Gastroesophageal sphincter (tissue), 4 donors: ENCODE data around the gene DOCK4. TPM values are rescaled to one million over a fixed set of nuclear protein-coding genes. Genes with fewer than 3 reads are reported as not detected.
A peak's percentile ranks its signal among the peaks of the same experiment; 100 is the strongest.

Source experiments
- ATAC-seq: fragments of 150-250 bp; one replicate; pipeline ENCODE4 v1.9.1; 2016; ENCODE audit warnings: mild to moderate bottlenecking, moderate library complexity
- H3K27ac ChIP-seq, 4 donors: fragments of 200-600 bp; sonication (generic) in 3 of 4; 1 replicate in 3 of 4; 2 replicates in 1 of 4; pipeline ENCODE4 v1.5.1; 2016 to 2019
- H3K27me3 ChIP-seq: fragments of 200-600 bp; sonication (generic); one replicate; pipeline ENCODE4 v1.5.1; 2019
- H3K36me3 ChIP-seq, 2 donors: fragments of 200-600 bp; sonication (generic); one replicate each; pipeline ENCODE4 v1.5.1; 2019; ENCODE audit warnings: control low read depth in 1 of 2
- H3K4me1 ChIP-seq, 3 donors: fragments of 200-600 bp; sonication (generic); 1 replicate in 2 of 3; 2 replicates in 1 of 3; pipeline ENCODE4 v1.5.1; 2016 to 2019; ENCODE audit warnings: control low read depth in 2 of 3
- H3K4me3 ChIP-seq, 2 donors: fragments of 200-600 bp; sonication (generic); one replicate each; pipeline ENCODE4 v1.5.1; 2019; ENCODE audit warnings: mild to moderate bottlenecking in 1 of 2, moderate library complexity in 1 of 2
- H3K9me3 ChIP-seq, 3 donors: fragments of 200-600 bp; sonication (generic); one replicate each; pipeline ENCODE4 v1.5.1; 2017 to 2019; ENCODE audit warnings: control low read depth in 2 of 3
- EP300 ChIP-seq: sonication (generic); formaldehyde crosslinking; IDR thresholded peaks from one replicate; pipeline ENCODE4 v1.6.1; 2017; ENCODE audit warnings: antibody characterized with exemption, mild to moderate bottlenecking
- POLR2A ChIP-seq, 2 donors: fragments of 450-650 bp; IDR thresholded peaks; one replicate each; pipeline ENCODE4 v1.6.1; 2017; ENCODE audit warnings: antibody characterized with exemption in 2 of 2, mild to moderate bottlenecking in 2 of 2, moderate library complexity in 1 of 2
- POLR2AphosphoS5 ChIP-seq: sonication (generic); formaldehyde crosslinking; IDR thresholded peaks from one replicate; pipeline ENCODE4 v1.6.1; 2017; ENCODE audit warnings: antibody characterized with exemption
- WGBS, 2 donors: methylation state at CpG; one replicate each; pipeline ENCODE4 v1.1.5; 2018; ENCODE audit warnings: low coverage in 1 of 2; 5-methylcytosine and 5-hydroxymethylcytosine counted together
- total RNA-seq, 4 donors: library from RNA; depleted of rRNA; stranded (reverse); fragments of >200 nt; gene quantifications; one replicate each; pipeline ENCODE4 v1.1.0, GENCODE V29; 2016
- TF ChIP-seq, protein P1 (sequence below), 4 experiments: fragments of 200-600 bp in 2 of 4; fragments of 450-650 bp in 2 of 4; sonication (generic) in 1 of 4; IDR thresholded peaks; one replicate each; pipeline ENCODE4 v1.5.1; 2017 to 2019; ENCODE audit warnings: antibody characterized with exemption in 4 of 4, mild to moderate bottlenecking in 2 of 4, moderate library complexity in 2 of 4

DOCK4 gene
- total RNA-seq, 4 donors from 2014 or later: 14.0 to 34.1 (median 24.2) TPM

- H3K36me3 ChIP-seq: no peaks in the 10 kb centered on the region
- H3K4me3 ChIP-seq: no peak overlapping the region
- no peaks in the 10 kb centered on the region for H3K9me3 ChIP-seq
- H3K4me1 ChIP-seq: peaks cover 0 to 7% (median 0%) of the 10 kb centered on the region in 3 donors
- TF ChIP-seq EP300 (no peak), POLR2AphosphoS5 (no peak), POLR2A (IDR thresholded peaks at IDR 0.05) (no peak)
- TF ChIP-seq, protein P1, sequence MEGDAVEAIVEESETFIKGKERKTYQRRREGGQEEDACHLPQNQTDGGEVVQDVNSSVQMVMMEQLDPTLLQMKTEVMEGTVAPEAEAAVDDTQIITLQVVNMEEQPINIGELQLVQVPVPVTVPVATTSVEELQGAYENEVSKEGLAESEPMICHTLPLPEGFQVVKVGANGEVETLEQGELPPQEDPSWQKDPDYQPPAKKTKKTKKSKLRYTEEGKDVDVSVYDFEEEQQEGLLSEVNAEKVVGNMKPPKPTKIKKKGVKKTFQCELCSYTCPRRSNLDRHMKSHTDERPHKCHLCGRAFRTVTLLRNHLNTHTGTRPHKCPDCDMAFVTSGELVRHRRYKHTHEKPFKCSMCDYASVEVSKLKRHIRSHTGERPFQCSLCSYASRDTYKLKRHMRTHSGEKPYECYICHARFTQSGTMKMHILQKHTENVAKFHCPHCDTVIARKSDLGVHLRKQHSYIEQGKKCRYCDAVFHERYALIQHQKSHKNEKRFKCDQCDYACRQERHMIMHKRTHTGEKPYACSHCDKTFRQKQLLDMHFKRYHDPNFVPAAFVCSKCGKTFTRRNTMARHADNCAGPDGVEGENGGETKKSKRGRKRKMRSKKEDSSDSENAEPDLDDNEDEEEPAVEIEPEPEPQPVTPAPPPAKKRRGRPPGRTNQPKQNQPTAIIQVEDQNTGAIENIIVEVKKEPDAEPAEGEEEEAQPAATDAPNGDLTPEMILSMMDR (IDR thresholded peaks at IDR 0.05): no peak
- H3K27ac ChIP-seq: no peak overlapping the region
- H3K27me3 ChIP-seq: no peaks in the 10 kb centered on the region
- 83 to 100% methylated on average over 1 of the region's 1 CpG for WGBS, 2 donors
- ATAC-seq: no peak
Measured at GRCh38 chr7:112116894-112117293, 89.3 kb downstream of the DOCK4 start.

- no peak overlapping the region for H3K27ac ChIP-seq
- TF ChIP-seq EP300: no peak
- TF ChIP-seq POLR2A (IDR thresholded peaks at IDR 0.05): no peak
- TF ChIP-seq, protein P1 (IDR thresholded peaks at IDR 0.05): no peak
- TF ChIP-seq POLR2AphosphoS5: no peak
- no peak for ATAC-seq
- no peak overlapping the region for H3K4me3 ChIP-seq
- no peaks in the 10 kb centered on the region for H3K36me3 ChIP-seq
- H3K9me3 ChIP-seq: no peaks in the 10 kb centered on the region
- peaks cover 0 to 9% (median 0%) of the 10 kb centered on the region in 3 donors for H3K4me1 ChIP-seq
- H3K27me3 ChIP-seq: no peaks in the 10 kb centered on the region
- 71 to 95% methylated on average over 1 to 2 of the region's 2 CpGs for WGBS, 2 donors
Measured at GRCh38 chr7:112116358-112116757, 89.8 kb downstream of the DOCK4 start.

DNA sequence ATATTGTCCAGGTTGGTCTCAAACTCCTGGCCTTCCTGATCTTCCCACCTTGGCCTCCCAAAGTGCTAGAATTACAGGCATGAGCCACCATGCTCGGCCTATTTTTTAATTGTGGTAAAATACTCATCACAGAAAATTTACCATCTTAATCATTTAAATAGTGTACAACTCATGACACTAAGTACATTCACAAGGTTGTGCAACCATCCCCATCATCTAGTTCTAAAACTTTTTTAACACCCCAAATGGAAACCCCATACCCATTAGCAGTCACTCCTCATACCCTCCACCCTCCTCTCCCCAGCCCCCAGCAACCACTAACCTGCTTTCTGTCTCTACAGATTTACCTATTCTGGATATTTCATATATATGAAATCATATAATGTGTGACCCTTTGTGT, 90.3 kb downstream of the DOCK4 start:
- Histone ChIP-seq H3K27ac (no peak overlapping the region), H3K4me1 (peaks cover 0 to 9% (median 0%) of the 10 kb centered on the region in 3 donors), H3K27me3 (no peaks in the 10 kb centered on the region), H3K4me3 (no peak overlapping the region), H3K9me3 (no peaks in the 10 kb centered on the region), H3K36me3 (no peaks in the 10 kb centered on the region)
- no peak for TF ChIP-seq POLR2A (IDR thresholded peaks at IDR 0.05)
- TF ChIP-seq, protein P1 (IDR thresholded peaks at IDR 0.05): no peak
- no peak for TF ChIP-seq POLR2AphosphoS5
- TF ChIP-seq EP300: no peak
- WGBS, 2 donors: 88 to 89% methylated on average over 1 of the region's 1 CpG
- ATAC-seq: no peak

DNA sequence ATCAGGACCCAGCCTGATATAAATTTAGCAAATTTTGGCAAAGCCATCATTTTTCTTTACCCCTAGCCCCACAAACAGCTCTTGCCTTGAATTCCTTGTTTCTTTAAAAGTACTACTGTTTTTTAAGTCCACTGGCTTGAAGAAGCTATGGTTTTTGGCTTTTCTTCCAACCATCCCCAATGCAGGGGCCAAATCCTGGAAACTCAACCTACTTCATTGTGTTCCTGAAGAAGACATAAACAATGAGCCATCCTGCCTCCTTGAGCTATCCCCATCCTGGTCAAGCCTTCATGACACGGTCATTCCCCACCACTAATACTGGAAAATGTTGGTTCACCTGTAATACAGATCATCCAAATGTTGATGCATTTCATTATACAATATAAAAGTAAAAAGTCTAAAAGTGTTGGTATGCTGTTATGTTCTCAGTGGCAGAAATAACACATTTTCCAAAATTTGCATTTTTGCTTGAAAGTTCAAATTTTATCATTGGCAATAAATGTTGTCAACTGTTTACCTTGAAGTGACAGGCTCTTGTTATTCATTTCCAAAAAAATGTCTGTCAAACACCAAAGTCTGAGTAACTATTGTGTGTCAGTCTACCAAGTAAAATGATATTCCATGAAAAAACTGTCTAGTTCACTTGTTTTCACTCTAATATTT, 92.2 kb downstream of the DOCK4 start:
- Histone ChIP-seq H3K4me3 (no peak overlapping the region), H3K9me3 (no peaks in the 10 kb centered on the region), H3K36me3 (no peaks in the 10 kb centered on the region), H3K4me1 (peaks cover 0 to 13% (median 0%) of the 10 kb centered on the region in 3 donors), H3K27ac (peak overlapping the region in 2 of 4 donors; percentile 46 to 59), H3K27me3 (no peaks in the 10 kb centered on the region)
- no peak for ATAC-seq
- 82 to 91% methylated on average over 1 of the region's 1 CpG for WGBS, 2 donors
- TF ChIP-seq POLR2A (IDR thresholded peaks at IDR 0.05): no peak
- TF ChIP-seq EP300: no peak
- TF ChIP-seq POLR2AphosphoS5: no peak
- TF ChIP-seq, protein P1 (IDR thresholded peaks at IDR 0.05): no peak

GRCh38 chr7:112112822-112113255, 93.4 kb downstream of the DOCK4 start:
- Histone ChIP-seq H3K4me3 (no peak overlapping the region), H3K9me3 (no peaks in the 10 kb centered on the region), H3K4me1 (peaks cover 0 to 24% (median 0%) of the 10 kb centered on the region in 3 donors), H3K27me3 (no peaks in the 10 kb centered on the region), H3K36me3 (no peaks in the 10 kb centered on the region), H3K27ac (peak overlapping the region in 3 of 4 donors; percentile 47 to 59 (median 50))
- ATAC-seq: peak; percentile 86
- 30 to 42% methylated on average over 3 to 5 of the region's 5 CpGs for WGBS, 2 donors
- TF ChIP-seq EP300 (no peak), POLR2A (IDR thresholded peaks at IDR 0.05) (no peak), POLR2AphosphoS5 (peak; percentile 60)
